Suprapubic skin (tissue), 4 donors: ENCODE data around the gene ST3GAL4. TPM values are rescaled to one million over a fixed set of nuclear protein-coding genes. Genes with fewer than 3 reads are reported as not detected.
A peak's percentile ranks its signal among the peaks of the same experiment; 100 is the strongest.

Experiments used
- DNase-seq, 2 donors: peaks; one replicate each; pipeline ENCODE4 v3.0.0-alpha.2; 2019; ENCODE audit warnings: low spot score in 2 of 2
- H3K27ac ChIP-seq: fragments of 200-600 bp; sonication (generic); one replicate; pipeline ENCODE4 v1.5.1; 2019
- H3K27me3 ChIP-seq: fragments of 200-600 bp; sonication (generic); one replicate; pipeline ENCODE4 v1.5.1; 2019
- H3K36me3 ChIP-seq: fragments of 200-600 bp; sonication (generic); one replicate; pipeline ENCODE4 v1.5.1; 2019
- H3K4me1 ChIP-seq: fragments of 200-600 bp; sonication (generic); one replicate; pipeline ENCODE4 v1.5.1; 2019
- H3K4me3 ChIP-seq: fragments of 200-600 bp; sonication (generic); one replicate; pipeline ENCODE4 v1.5.1; 2019; ENCODE audit warnings: mild to moderate bottlenecking
- H3K9me3 ChIP-seq: fragments of 200-600 bp; sonication (generic); one replicate; pipeline ENCODE4 v1.5.1; 2019
- EP300 ChIP-seq: sonication (generic); formaldehyde crosslinking; IDR thresholded peaks from one replicate; pipeline ENCODE4 v1.6.1; 2017; ENCODE audit warnings: antibody characterized with exemption
- POLR2A ChIP-seq, 2 donors: fragments of 450-650 bp; IDR thresholded peaks; one replicate each; pipeline ENCODE4 v1.6.1; 2017; ENCODE audit warnings: antibody characterized with exemption in 2 of 2, mild to moderate bottlenecking in 2 of 2, moderate library complexity in 2 of 2
- POLR2AphosphoS5 ChIP-seq, 3 donors: sonication (generic); formaldehyde crosslinking; IDR thresholded peaks; one replicate each; pipeline ENCODE4 v1.6.1; 2017; ENCODE audit warnings: antibody characterized with exemption in 3 of 3
- WGBS: methylation state at CpG from one replicate; pipeline ENCODE4 v1.1.5; 2018; 5-methylcytosine and 5-hydroxymethylcytosine counted together
- total RNA-seq, 4 donors: library from RNA; depleted of rRNA; stranded (reverse); fragments of >200 nt; gene quantifications; one replicate each; pipeline ENCODE4 v1.1.0, GENCODE V29; 2016
- TF ChIP-seq, protein P1 (sequence below), 2 donors: fragments of 200-600 bp in 1 of 2; fragments of 450-650 bp in 1 of 2; sonication (generic) in 1 of 2; IDR thresholded peaks; one replicate each; pipeline ENCODE4 v1.5.1; 2016 to 2019; ENCODE audit warnings: antibody characterized with exemption in 2 of 2, mild to moderate bottlenecking in 1 of 2, moderate library complexity in 1 of 2

The ST3GAL4 gene
- total RNA-seq, 4 donors from 2014 or later = 23.6 to 30.9 (median 26.9) TPM

DNA sequence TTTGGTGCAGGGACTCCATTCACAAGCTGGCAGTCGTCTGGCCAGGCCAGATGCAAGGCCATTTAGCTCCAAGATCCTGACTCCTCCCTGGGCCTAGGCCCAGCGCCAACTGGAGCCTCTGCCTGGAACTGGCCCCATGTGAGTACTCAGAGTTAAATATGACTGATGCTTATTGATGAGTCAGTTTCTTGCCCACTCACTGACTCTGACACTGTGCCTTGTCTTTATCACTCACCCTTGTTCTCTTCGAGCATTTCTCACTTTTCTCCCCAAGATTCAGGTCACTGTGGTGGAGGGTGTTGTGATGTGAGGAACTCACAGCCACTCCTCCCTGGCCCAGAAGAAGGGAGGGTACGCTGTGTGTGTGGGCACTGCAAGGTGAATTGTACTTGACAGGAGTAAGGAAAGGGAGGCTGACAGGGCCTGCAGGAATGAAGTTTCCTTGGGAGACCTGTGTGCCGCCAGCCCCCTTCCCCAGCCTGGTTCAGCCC is 23.2 kb upstream of the ST3GAL4 start:
- H3K4me1 ChIP-seq = peaks cover 24% of the 10 kb centered on the region
- H3K27ac ChIP-seq = no peak overlapping the region
- DNase-seq = peak; percentile 55 to 86
- H3K36me3 ChIP-seq = peaks cover 12% of the 10 kb centered on the region
- no peak for TF ChIP-seq POLR2AphosphoS5 (IDR thresholded peaks at IDR 0.05)
- no peak for TF ChIP-seq POLR2A (IDR thresholded peaks at IDR 0.05)
- TF ChIP-seq, protein P1, sequence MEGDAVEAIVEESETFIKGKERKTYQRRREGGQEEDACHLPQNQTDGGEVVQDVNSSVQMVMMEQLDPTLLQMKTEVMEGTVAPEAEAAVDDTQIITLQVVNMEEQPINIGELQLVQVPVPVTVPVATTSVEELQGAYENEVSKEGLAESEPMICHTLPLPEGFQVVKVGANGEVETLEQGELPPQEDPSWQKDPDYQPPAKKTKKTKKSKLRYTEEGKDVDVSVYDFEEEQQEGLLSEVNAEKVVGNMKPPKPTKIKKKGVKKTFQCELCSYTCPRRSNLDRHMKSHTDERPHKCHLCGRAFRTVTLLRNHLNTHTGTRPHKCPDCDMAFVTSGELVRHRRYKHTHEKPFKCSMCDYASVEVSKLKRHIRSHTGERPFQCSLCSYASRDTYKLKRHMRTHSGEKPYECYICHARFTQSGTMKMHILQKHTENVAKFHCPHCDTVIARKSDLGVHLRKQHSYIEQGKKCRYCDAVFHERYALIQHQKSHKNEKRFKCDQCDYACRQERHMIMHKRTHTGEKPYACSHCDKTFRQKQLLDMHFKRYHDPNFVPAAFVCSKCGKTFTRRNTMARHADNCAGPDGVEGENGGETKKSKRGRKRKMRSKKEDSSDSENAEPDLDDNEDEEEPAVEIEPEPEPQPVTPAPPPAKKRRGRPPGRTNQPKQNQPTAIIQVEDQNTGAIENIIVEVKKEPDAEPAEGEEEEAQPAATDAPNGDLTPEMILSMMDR (IDR thresholded peaks at IDR 0.05) = no peak
- TF ChIP-seq EP300 = no peak
- WGBS = 55% methylated on average over 5 of the region's 5 CpGs
- H3K9me3 ChIP-seq = no peaks in the 10 kb centered on the region
- no peak overlapping the region for H3K4me3 ChIP-seq
- H3K27me3 ChIP-seq = no peaks in the 10 kb centered on the region

DNA sequence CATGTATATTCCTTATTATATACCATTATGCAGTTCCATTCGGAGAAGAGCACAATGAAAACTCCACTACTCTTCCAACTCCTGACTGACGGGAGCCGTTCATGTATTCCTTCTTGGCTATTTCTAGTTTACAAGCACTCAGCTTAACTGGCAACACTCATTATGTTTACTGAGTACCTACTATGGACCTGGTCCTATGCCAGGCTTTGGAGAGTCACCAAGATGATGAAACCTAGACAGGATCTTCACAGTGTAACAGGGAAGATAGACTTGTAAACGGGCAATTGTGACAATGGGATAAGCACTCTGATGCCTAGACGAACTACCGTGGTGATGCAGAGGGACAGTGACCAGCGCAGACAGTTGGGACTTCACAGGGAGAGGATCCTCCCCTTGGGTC is 22.3 kb upstream of the ST3GAL4 start:
- H3K36me3 ChIP-seq = peaks cover 17% of the 10 kb centered on the region
- WGBS = 92% methylated on average over 7 of the region's 7 CpGs

DNA sequence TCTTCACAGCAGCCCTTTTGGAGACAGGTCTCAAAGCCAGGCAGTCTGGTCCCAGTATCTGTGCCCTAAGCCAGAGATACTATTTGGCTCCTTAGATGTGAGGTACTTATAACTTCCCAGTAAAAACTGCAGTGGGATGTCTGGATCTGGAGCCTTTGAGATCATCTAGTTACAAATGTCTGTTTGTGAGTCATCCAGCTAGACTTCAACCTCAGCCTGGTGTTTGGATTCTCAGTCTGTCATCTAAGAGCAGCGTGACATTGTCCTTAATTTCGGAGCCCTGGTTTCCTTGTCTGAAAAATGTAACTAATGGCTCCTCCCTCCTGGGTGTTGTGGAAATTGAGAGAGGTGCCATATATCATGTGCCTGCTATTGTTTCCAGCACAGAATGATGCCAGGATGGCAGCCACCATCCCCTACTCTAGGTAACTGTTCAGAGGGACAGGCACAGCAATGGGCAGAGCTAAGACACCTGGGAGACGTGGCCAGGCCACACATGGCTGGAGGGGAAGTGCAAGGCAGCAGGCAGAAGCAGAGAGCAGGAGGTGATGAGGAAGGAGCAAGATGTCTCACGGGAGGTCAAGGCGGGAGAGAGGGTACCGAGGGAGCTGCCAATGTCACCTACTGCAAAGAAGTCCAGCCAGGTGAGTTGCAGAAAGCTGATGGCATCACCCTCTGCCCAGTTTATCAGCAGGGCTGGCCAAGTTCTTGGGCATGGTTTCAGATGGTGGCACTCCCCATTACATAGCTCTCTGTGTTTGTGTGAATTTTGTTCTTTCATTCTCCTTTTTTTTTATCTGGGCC is 20.6 kb upstream of the ST3GAL4 start:
- Histone ChIP-seq H3K4me3 (no peak overlapping the region), H3K36me3 (peaks cover 34% of the 10 kb centered on the region)
- TF ChIP-seq, protein P1 (IDR thresholded peaks at IDR 0.05) = no peak
- no peak for TF ChIP-seq POLR2AphosphoS5 (IDR thresholded peaks at IDR 0.05)
- TF ChIP-seq POLR2A (IDR thresholded peaks at IDR 0.05) = no peak
- TF ChIP-seq EP300 = no peak

More for the DNA sequence above, 22.3 kb upstream of the ST3GAL4 start:
- no peak overlapping the region for H3K27ac ChIP-seq
- no peak overlapping the region for H3K4me3 ChIP-seq
- no peaks in the 10 kb centered on the region for H3K9me3 ChIP-seq
- peaks cover 19% of the 10 kb centered on the region for H3K4me1 ChIP-seq
- DNase-seq = no peak
- TF ChIP-seq, protein P1 (IDR thresholded peaks at IDR 0.05) = no peak
- TF ChIP-seq POLR2AphosphoS5 (IDR thresholded peaks at IDR 0.05) (no peak), EP300 (no peak), POLR2A (IDR thresholded peaks at IDR 0.05) (no peak)
- no peaks in the 10 kb centered on the region for H3K27me3 ChIP-seq

DNA sequence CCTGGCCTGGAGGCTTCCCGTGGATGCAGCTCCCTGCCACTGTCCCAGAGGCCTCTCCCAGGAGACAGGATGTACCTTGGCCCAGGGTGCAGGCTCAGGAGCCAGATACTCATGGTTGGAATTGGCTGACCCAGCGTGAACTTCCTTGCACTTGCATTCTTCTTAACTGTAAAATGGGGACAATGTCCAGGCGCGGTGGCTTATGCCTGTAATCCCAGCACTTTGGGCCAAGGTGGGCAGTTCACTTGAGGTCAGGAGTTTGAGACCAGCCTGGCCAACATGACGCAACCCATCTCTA is 20.1 kb upstream of the ST3GAL4 start:
- peak in 1 of 2 donors; percentile 47 for DNase-seq
- TF ChIP-seq POLR2A (IDR thresholded peaks at IDR 0.05) (no peak), EP300 (no peak), POLR2AphosphoS5 (IDR thresholded peaks at IDR 0.05) (no peak)
- TF ChIP-seq, protein P1 (IDR thresholded peaks at IDR 0.05) = no peak
- Histone ChIP-seq H3K36me3 (peaks cover 34% of the 10 kb centered on the region), H3K9me3 (no peaks in the 10 kb centered on the region), H3K4me3 (no peak overlapping the region), H3K27ac (no peak overlapping the region), H3K4me1 (peaks cover 29% of the 10 kb centered on the region), H3K27me3 (no peaks in the 10 kb centered on the region)
- WGBS = 87% methylated on average over 5 of the region's 5 CpGs

More for the DNA sequence above, 20.6 kb upstream of the ST3GAL4 start:
- WGBS = 89% methylated on average over 6 of the region's 6 CpGs
- Histone ChIP-seq H3K9me3 (no peaks in the 10 kb centered on the region), H3K4me1 (peaks cover 24% of the 10 kb centered on the region), H3K27ac (no peak overlapping the region), H3K27me3 (no peaks in the 10 kb centered on the region)
- DNase-seq = peak; percentile 32 to 64

DNA sequence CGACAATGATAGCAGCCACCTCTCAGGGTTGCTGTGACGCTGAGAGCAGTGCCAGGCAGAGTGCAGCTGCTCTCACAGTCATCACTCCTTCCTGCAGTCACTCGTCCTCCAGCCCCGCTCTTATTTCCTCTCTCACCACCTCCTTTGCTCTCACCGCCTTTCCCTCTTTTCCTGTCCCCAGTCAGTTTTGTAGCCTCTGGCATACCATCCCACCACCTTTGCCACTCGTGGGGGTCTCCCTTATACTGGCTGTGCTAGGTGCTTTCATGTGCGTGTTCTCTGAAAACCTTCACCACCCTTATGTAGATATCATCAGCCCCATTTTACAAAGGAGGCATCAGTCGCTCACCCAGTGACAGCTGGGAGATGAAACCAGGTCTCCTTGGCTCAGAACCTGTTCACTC is 19.3 kb upstream of the ST3GAL4 start:
- WGBS = 78% methylated on average over 8 of the region's 8 CpGs

More for the DNA sequence above, 19.3 kb upstream of the ST3GAL4 start:
- H3K27me3 ChIP-seq = no peaks in the 10 kb centered on the region
- H3K9me3 ChIP-seq = no peaks in the 10 kb centered on the region
- peaks cover 33% of the 10 kb centered on the region for H3K36me3 ChIP-seq
- no peak for TF ChIP-seq POLR2A (IDR thresholded peaks at IDR 0.05)
- TF ChIP-seq, protein P1 (IDR thresholded peaks at IDR 0.05) = no peak
- no peak for TF ChIP-seq POLR2AphosphoS5 (IDR thresholded peaks at IDR 0.05)
- no peak for TF ChIP-seq EP300
- H3K4me1 ChIP-seq = peaks cover 36% of the 10 kb centered on the region
- H3K27ac ChIP-seq = no peak overlapping the region
- peak in 1 of 2 donors; percentile 21 for DNase-seq
- H3K4me3 ChIP-seq = no peak overlapping the region
